GM18526 (cell line): Measurements from ENCODE around the gene SAMD11.

Experiments
- POLR2A ChIP-seq: IDR thresholded peaks from 3 replicates; pipeline ENCODE4 v1.6.1; 2011; ENCODE audit not compliant: insufficient read length; ENCODE audit errors: extremely low read depth

SAMD11 gene

GRCh38 chr1:983798-984475 is 60.2 kb downstream of the SAMD11 start:
- no peak for TF ChIP-seq POLR2A

GRCh38 chr1:984476-984814 is 60.7 kb downstream of the SAMD11 start:
- TF ChIP-seq POLR2A: no peak

DNA sequence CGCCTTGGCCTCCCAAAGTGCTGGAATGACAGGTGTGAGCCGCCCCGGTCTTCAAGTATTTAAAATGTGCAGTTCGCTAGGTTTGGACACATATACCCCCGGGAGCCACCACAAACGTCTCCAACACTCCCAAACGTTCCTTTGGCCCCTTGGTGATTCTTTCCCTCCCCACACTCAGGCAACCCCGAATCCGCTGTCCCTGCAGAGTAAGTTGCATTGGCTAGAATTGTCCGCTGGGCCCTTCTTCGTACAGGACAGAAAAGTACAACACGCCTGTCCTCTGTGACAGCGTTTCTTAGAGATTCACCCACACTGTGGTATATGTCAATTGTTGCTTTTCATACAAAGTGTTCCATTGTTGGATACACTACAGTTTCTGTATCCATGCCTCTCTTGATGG is 61.4 kb downstream of the SAMD11 start:
- no peak for TF ChIP-seq POLR2A

GRCh38 chr1:991895-992294 is 68.2 kb downstream of the SAMD11 start:
- TF ChIP-seq POLR2A: no peak

DNA sequence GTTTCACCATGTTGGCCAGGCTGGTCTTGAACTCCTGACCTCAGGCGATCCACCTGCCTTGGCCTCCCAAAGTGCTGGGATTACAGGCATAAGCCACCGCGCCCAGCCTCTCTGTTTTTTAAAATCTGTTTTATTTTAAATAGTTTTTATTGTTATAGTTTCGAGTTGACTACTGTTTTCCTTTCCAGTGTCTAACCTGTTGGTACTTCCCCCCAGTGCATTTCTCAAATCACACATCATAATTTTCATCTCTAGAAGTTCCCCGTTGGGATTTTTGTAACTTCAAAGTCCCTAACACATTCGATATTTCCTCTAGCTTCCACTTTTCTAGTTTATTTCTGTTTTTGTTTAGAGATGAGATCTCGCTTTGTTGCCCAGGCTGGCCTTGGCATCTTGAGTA is 68.6 kb downstream of the SAMD11 start:
- no peak for TF ChIP-seq POLR2A

DNA sequence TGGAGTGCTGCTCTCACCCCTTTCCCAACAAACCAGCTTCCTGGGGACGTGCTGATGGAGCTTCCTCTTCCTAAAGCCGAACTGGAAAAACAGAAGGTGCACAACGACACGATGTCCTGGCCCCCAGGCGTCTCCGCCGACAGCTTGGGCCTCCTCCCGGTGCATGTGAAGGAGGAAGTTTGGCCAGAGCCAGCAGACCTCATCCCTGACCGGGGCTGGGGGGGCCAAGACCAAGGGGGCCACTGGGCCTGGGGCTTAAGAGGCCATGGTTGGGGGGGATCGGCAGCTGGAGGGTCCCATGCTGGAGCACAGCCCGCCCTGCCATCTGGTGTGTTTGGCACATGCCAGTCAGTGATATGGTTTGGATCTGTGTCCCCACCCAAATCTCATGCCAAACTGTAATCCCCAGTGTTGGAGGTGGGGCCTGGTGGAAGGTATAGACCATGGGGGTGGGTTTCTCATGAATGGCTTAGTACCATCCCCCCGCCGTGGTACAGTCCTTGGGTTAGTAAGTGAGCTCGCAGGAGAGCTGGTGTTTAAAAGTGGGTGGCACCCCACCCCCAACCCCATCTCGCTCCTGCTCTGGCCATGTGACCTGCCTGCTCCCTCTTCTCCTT is 69.8 kb downstream of the SAMD11 start:
- no peak for TF ChIP-seq POLR2A
